Panc1 (cell line): ENCODE measurements around the gene HNF4A. TPM values are rescaled to one million over a fixed set of nuclear protein-coding genes. Genes with fewer than 3 reads are reported as not detected.
A peak's percentile ranks its signal among the peaks of the same experiment; 100 is the strongest.
"Not testable (repeated sequence)": the region's sequence is repeated elsewhere in the genome, so short reads cannot be mapped to it uniquely, and the experiment has no call there.

ENCODE experiments used
- ATAC-seq: fragments of 200-7000 bp; cut with Tn5 transposase; 2 replicates; pipeline ENCODE4 v1.9.1; 2020; ENCODE audit warnings: mild to moderate bottlenecking, moderate library complexity
- BruUV-seq: library from RNA; stranded (reverse); fragments of 400-500 nt; replicated peaks from 2 replicates; lab custom pipeline; 2021; lab: Mats Ljungman, UMichigan
- CTCF ChIA-PET: fragments of 300-600 bp; sonication (Branson Sonifier 250); formaldehyde crosslinking; loops from one replicate; lab custom pipeline; 2022; ENCODE audit warnings: antibody characterized with exemption; lab: Charles Lee
- POLR2A ChIA-PET: fragments of 300-600 bp; sonication (Branson Sonifier 250); formaldehyde crosslinking; loops from one replicate; lab custom pipeline; 2022; ENCODE audit warnings: antibody characterized with exemption; lab: Charles Lee
- DNase-seq: peaks from one replicate; pipeline ENCODE4 v3.0.0-alpha.2; 2010; ENCODE audit warnings: low read depth, low spot score
- H3K27ac ChIP-seq: 2 replicates; pipeline ENCODE4 v1.5.1; 2011; ENCODE audit warnings: mild to moderate bottlenecking, low read length, inconsistent platforms
- H3K27me3 ChIP-seq: fragments of 200-500 bp; sonication (Bioruptor generic); 2 replicates; pipeline ENCODE4 v1.6.0; 2014; ENCODE audit warnings: low read length, inconsistent platforms; ENCODE audit not compliant: control insufficient read depth, insufficient read depth
- H3K36me3 ChIP-seq: fragments of 200-500 bp; sonication (Bioruptor generic); 2 replicates; pipeline ENCODE4 v1.5.1; 2014; ENCODE audit warnings: inconsistent platforms, mild to moderate bottlenecking, low read length, moderate library complexity; ENCODE audit not compliant: control insufficient read depth, insufficient read depth
- H3K4me1 ChIP-seq: 2 replicates; pipeline ENCODE4 v1.5.1; 2011; ENCODE audit warnings: inconsistent platforms, mild to moderate bottlenecking, low read length, moderate library complexity; ENCODE audit not compliant: control insufficient read depth, insufficient read depth
- H3K4me3 ChIP-seq, 2 experiments: 2 replicates each; pipeline ENCODE4 v1.5.1; 2011 to 2012; ENCODE audit warnings: low read depth in 2 of 2, low read length in 2 of 2, mild to moderate bottlenecking in 2 of 2, inconsistent platforms in 1 of 2, moderate library complexity in 1 of 2
- H3K9me3 ChIP-seq: fragments of 200-500 bp; sonication (Bioruptor generic); 2 replicates; pipeline ENCODE4 v1.5.1; 2014; ENCODE audit warnings: low read depth, mild to moderate bottlenecking, inconsistent platforms, low read length, moderate library complexity; ENCODE audit not compliant: control insufficient read depth, insufficient read depth
- POLR2AphosphoS5 ChIP-seq: IDR thresholded peaks from 2 replicates; pipeline ENCODE4 v1.6.1; 2012; ENCODE audit warnings: mild to moderate bottlenecking, low read depth, low read length, moderate library complexity
- SIN3A ChIP-seq: IDR thresholded peaks from 2 replicates; pipeline ENCODE4 v1.6.1; 2012; ENCODE audit warnings: low read depth, mild to moderate bottlenecking, low read length, moderate library complexity, borderline replicate concordance; ENCODE audit not compliant: insufficient read depth
- TCF7L2 ChIP-seq: IDR thresholded peaks from 2 replicates; pipeline ENCODE4 v1.6.1; 2011; ENCODE audit warnings: mild to moderate bottlenecking, low read depth, low read length, inconsistent platforms
- in situ Hi-C: cut with HindIII; loops from 2 replicates; pipeline ENCODE4 v1.10.0; 2016; ENCODE audit warnings: low sequenced_read_pairs, low pct_unique_long_range_greater_than_20kb
- intact Hi-C: fragments of 100-400 bp; cut with micrococcal nuclease; formaldehyde crosslinking; loops from one replicate; pipeline ENCODE4 v1.10.0; 2022; ENCODE audit not compliant: unreplicated experiment
- total RNA-seq: library from RNA; stranded (reverse); gene quantifications from one replicate; pipeline ENCODE4 v1.2.1, GENCODE V29; 2021; ENCODE audit not compliant: unreplicated experiment
- TF ChIP-seq, protein P1 (sequence below): fragments of 450-650 bp; IDR thresholded peaks from 2 replicates; pipeline ENCODE4 v1.5.1; 2017; ENCODE audit warnings: mild to moderate bottlenecking
- TF ChIP-seq, protein P2 (sequence below), 2 experiments: IDR thresholded peaks; 2 replicates each; pipeline ENCODE4 v1.6.1; 2011 to 2012; ENCODE audit warnings: low read depth in 2 of 2, control low read depth in 1 of 2, low read length in 1 of 2, mild to moderate bottlenecking in 1 of 2, moderate library complexity in 1 of 2; ENCODE audit not compliant: insufficient read depth in 1 of 2

The HNF4A gene
- total RNA-seq, 1 experiment from 2014 or later: 0.28 TPM

DNA sequence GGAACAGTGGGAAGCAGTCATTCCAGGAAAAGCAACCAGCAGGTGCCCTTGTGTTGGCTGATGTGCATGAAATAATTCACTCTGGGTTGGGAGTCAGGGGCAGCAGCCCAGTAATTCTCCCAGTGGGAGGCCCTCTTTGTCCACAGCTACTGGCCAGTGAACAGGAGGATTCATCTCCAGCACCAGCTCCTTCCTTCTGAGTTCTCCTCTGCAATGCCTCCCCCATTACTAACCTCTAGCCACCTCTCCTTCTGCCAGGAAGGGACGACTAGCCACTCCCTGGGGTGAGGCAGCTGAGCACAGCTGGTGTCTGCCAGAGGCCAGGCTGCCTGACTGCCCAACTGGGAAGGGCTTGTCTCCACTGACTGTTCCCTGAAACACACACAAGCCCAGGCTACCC lies 31.2 kb upstream of the HNF4A start:
- no TSS peak for BruUV-seq
- ChIA-PET CTCF (no interaction called here), POLR2A (no interaction called here)
- Histone ChIP-seq H3K4me1 (no peaks in the 10 kb centered on the region), H3K36me3 (no peaks in the 10 kb centered on the region), H3K27ac (no peak overlapping the region), H3K4me3 (no peak overlapping the region), H3K9me3 (no peaks in the 10 kb centered on the region), H3K27me3 (no peaks in the 10 kb centered on the region)
- TF ChIP-seq SIN3A (no peak), POLR2AphosphoS5 (no peak), TCF7L2 (no peak)
- TF ChIP-seq, protein P1, sequence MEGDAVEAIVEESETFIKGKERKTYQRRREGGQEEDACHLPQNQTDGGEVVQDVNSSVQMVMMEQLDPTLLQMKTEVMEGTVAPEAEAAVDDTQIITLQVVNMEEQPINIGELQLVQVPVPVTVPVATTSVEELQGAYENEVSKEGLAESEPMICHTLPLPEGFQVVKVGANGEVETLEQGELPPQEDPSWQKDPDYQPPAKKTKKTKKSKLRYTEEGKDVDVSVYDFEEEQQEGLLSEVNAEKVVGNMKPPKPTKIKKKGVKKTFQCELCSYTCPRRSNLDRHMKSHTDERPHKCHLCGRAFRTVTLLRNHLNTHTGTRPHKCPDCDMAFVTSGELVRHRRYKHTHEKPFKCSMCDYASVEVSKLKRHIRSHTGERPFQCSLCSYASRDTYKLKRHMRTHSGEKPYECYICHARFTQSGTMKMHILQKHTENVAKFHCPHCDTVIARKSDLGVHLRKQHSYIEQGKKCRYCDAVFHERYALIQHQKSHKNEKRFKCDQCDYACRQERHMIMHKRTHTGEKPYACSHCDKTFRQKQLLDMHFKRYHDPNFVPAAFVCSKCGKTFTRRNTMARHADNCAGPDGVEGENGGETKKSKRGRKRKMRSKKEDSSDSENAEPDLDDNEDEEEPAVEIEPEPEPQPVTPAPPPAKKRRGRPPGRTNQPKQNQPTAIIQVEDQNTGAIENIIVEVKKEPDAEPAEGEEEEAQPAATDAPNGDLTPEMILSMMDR: no peak
- TF ChIP-seq, protein P2, sequence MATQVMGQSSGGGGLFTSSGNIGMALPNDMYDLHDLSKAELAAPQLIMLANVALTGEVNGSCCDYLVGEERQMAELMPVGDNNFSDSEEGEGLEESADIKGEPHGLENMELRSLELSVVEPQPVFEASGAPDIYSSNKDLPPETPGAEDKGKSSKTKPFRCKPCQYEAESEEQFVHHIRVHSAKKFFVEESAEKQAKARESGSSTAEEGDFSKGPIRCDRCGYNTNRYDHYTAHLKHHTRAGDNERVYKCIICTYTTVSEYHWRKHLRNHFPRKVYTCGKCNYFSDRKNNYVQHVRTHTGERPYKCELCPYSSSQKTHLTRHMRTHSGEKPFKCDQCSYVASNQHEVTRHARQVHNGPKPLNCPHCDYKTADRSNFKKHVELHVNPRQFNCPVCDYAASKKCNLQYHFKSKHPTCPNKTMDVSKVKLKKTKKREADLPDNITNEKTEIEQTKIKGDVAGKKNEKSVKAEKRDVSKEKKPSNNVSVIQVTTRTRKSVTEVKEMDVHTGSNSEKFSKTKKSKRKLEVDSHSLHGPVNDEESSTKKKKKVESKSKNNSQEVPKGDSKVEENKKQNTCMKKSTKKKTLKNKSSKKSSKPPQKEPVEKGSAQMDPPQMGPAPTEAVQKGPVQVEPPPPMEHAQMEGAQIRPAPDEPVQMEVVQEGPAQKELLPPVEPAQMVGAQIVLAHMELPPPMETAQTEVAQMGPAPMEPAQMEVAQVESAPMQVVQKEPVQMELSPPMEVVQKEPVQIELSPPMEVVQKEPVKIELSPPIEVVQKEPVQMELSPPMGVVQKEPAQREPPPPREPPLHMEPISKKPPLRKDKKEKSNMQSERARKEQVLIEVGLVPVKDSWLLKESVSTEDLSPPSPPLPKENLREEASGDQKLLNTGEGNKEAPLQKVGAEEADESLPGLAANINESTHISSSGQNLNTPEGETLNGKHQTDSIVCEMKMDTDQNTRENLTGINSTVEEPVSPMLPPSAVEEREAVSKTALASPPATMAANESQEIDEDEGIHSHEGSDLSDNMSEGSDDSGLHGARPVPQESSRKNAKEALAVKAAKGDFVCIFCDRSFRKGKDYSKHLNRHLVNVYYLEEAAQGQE (IDR thresholded peaks at IDR 0.05; ENCODE audit: insufficient read depth in 1 of 2, low read depth in 2 of 2, low read length in 1 of 2): no peak
- DNase-seq (no peak), ATAC-seq (peak; percentile 71)
- intact Hi-C loops: no loop called here
- in situ Hi-C loops: no loop called here

DNA sequence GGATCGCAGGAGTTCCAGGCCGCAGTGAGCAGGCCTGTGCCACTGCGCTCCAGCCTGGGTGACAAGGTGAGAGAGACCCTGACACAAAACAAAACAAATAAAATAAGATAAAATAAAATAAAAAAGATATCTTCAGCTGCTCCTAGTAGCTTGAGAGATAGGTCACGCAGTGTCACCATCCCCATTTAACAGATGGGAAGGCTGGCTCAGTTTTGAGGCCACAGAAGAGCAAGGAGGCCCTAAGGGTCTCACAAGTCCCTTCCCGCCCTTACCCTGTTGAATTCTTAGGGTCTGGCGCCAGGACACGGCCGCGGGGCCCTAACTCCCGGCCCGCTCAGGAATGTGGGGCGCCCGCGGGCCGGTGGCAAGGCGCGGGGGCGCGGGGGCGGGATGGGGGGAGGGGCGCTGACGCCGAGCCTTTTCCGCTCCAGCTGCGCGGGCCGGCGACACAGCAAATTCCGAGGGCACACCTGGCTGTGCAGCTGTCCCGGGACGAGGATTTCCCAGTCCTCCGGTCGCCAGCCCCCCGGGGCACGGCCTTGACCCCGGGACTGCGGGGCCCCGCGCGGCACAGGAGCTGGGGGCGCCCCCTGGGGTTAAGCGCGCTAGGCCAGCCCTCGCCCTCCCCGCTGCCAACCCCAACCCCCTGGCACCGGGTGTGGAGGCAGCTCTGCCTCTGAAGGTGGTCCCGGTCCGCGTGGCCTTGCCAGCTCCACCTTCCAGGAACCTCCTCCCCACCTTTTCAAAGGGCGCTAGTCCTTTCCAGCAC lies 28.9 kb upstream of the HNF4A start:
- DNase-seq (no peak), ATAC-seq (0 out of 2 replicates have a peak, but pooled peaks have one; percentile 15)
- Histone ChIP-seq H3K4me3 (peak overlapping the region; percentile 12 to 20; a peak in 2 of 4 replicates), H3K27ac (no peak overlapping the region), H3K27me3 (no peaks in the 10 kb centered on the region), H3K4me1 (no peaks in the 10 kb centered on the region), H3K9me3 (no peaks in the 10 kb centered on the region), H3K36me3 (no peaks in the 10 kb centered on the region)
- POLR2A ChIA-PET: interaction anchor here (0.6 kb wide), 1 partner anchor 22 kb away, joined by 3 read pairs; no protein-coding TSS in a partner anchor
- in situ Hi-C loops: no loop called here
- TF ChIP-seq POLR2AphosphoS5 (no peak), SIN3A (no peak), TCF7L2 (no peak)
- TF ChIP-seq, protein P2 (IDR thresholded peaks at IDR 0.05; ENCODE audit: insufficient read depth in 1 of 2, low read depth in 2 of 2, low read length in 1 of 2): no peak
- TF ChIP-seq, protein P1: no peak
- no TSS peak for BruUV-seq
- CTCF ChIA-PET: interaction anchor here (0.6 to 0.7 kb wide), 2 partner anchors 16 to 1871 kb away, joined by 3 to 4 read pairs; partner anchors contain the start of gene FITM2
- intact Hi-C loops: no loop called here

DNA sequence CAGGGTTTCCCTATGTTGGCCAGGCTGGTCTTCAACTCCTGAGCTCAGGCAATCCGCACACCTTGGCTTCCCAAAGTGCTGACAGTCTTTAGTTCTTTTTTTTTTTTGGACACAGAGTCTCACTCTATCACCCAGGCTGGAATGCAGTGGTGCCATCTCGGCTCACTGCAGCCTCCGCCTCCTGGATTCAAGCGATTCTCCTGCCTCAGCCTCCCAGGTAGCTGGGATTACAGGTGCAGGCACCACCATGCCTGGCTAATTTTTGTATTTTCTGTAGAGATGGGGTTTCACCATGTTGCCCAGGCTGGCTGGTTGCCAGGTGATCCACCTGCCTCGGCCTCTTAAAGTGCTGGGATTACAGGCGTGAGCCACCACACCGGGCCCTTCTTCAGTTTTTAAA lies 27.8 kb upstream of the HNF4A start:
- H3K4me1 ChIP-seq, H3K27me3 ChIP-seq, DNase-seq, H3K36me3 ChIP-seq, CTCF ChIA-PET, BruUV-seq, H3K9me3 ChIP-seq, H3K27ac ChIP-seq, H3K4me3 ChIP-seq, intact Hi-C loops, in situ Hi-C loops, ATAC-seq, POLR2A ChIA-PET: not testable (repeated sequence)
